GM21360 (cell line): ENCODE data around the gene TBX21.

Experiments used
- ATAC-seq: cut with Tn5 transposase; IDR thresholded peaks from one replicate; pipeline ENCODE4 v1.9.1; 2021; ENCODE audit warnings: mild to moderate bottlenecking, moderate library complexity; ENCODE audit not compliant: unreplicated experiment

The TBX21 gene, protein sequence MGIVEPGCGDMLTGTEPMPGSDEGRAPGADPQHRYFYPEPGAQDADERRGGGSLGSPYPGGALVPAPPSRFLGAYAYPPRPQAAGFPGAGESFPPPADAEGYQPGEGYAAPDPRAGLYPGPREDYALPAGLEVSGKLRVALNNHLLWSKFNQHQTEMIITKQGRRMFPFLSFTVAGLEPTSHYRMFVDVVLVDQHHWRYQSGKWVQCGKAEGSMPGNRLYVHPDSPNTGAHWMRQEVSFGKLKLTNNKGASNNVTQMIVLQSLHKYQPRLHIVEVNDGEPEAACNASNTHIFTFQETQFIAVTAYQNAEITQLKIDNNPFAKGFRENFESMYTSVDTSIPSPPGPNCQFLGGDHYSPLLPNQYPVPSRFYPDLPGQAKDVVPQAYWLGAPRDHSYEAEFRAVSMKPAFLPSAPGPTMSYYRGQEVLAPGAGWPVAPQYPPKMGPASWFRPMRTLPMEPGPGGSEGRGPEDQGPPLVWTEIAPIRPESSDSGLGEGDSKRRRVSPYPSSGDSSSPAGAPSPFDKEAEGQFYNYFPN

DNA sequence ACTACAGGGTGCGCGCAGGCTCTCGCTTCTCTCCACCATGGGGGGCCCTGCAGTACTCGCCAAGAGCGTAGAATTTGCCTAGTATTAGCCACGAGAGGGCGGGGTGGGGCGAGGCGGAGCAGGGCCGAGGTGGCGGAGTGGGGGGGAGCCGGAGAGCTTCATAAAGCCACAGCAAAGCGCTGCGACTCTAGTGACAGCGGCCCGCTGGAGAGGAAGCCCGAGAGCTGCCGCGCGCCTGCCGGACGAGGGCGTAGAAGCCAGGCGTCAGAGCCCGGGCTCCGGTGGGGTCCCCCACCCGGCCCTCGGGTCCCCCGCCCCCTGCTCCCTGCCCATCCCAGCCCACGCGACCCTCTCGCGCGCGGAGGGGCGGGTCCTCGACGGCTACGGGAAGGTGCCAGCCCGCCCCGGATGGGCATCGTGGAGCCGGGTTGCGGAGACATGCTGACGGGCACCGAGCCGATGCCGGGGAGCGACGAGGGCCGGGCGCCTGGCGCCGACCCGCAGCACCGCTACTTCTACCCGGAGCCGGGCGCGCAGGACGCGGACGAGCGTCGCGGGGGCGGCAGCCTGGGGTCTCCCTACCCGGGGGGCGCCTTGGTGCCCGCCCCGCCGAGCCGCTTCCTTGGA is at the start of gene TBX21:
TBX21 (plus strand) TSS at position 190 of the 627 bp plus-strand sequence; CDS start at position 409, 219 bp downstream.
- ATAC-seq, result peak; percentile 40

DNA sequence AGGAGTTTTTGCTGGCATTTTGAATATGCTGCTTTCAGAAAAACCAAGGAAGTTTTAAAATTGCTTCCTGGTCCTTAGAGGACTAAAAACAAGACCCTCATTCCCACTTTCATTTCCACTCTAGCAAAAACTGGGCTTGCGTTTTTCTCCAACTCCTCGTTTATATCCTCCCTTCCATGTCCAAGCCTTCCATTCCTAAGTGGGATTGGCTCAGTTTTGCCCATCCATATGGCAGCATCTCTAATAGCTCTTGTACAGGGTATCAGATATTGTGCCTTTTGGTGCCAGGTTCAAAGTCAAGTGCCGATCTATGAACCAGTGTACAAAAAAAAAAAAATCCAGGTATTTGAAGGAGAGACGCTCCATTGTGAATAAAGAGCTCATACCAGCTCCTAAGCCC is 49.0 kb upstream of the TBX21 start:
- no peak for ATAC-seq

GRCh38 chr17:47684535-47685193 is 48.4 kb upstream of the TBX21 start:
- ATAC-seq, result no peak

GRCh38 chr17:47685556-47686275 is 47.3 kb upstream of the TBX21 start:
- ATAC-seq, result no peak

DNA sequence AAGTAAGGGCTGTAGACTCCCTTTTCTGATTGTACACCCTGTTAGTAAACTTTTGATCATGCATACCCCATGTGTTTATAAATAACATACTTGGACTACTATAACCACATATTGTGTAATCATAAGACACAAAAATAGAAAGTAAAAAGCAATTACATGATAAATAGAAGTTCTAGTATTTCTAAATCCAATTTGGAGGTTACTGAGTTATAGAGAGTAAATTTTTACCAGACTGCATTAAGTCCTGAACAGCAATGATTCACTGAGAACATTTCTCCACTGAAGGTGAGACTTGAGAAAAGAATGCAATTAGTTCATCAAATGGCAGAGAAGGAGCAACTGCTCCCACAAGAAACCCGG is 46.8 kb upstream of the TBX21 start:
- no peak for ATAC-seq

- no peak for ATAC-seq
Observed at GRCh38 chr17:47686664-47687327, 46.2 kb upstream of the TBX21 start.

GRCh38 chr17:47687328-47687690 is 45.7 kb upstream of the TBX21 start:
- no peak for ATAC-seq

GRCh38 chr17:47687748-47688147 is 45.3 kb upstream of the TBX21 start:
- ATAC-seq, result no peak

- ATAC-seq, result no peak
Observed at GRCh38 chr17:47690121-47690520, 42.9 kb upstream of the TBX21 start.

DNA sequence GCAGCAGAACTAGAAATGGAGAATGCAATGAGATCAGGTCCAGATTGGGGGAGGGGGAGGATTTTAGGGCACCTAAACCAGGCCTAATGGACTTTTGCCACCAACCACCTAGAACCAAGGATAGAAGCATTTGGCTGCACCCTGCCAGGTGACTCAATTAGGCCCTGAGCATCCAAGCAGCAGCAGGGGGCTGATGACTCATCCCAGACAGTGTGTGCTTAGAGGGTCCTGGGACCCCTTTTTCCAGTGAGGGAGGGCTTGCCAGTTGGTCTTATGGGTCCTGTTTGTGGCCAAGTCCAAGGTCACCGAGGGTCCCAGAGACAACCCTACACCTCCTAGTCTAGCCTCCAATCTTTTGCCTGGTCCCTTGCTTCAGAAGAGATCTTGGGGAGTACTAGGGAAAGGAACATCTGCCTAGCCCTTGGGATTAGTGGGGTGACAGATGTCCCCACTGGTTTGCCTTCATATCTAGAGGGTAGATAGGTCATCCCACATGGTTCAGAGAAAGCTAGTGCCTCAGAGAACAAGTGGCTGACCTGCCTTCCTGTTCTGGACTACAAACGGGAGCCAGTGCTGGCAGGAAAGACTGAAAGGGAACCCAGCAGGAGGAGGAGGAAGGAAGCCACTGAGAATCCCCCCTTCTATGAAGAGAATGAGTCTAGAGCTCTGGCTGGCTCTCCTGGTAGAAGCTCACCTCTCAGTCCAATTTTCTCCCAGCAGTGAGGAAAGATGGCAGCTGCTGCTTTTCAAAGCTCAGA is 40.7 kb upstream of the TBX21 start:
- ATAC-seq, result no peak

- ATAC-seq, result no peak
Observed at GRCh38 chr17:47692895-47693730, 39.9 kb upstream of the TBX21 start.

GRCh38 chr17:47693731-47694580 is 39.1 kb upstream of the TBX21 start, which contains the start of gene TBKBP1:
Gene TBKBP1 (plus strand): TSS chr17:47694161. CDS start chr17:47696113, 1,952 bp downstream.
- ATAC-seq, result no peak

GRCh38 chr17:47694581-47695428 is 38.2 kb upstream of the TBX21 start:
- ATAC-seq, result no peak

DNA sequence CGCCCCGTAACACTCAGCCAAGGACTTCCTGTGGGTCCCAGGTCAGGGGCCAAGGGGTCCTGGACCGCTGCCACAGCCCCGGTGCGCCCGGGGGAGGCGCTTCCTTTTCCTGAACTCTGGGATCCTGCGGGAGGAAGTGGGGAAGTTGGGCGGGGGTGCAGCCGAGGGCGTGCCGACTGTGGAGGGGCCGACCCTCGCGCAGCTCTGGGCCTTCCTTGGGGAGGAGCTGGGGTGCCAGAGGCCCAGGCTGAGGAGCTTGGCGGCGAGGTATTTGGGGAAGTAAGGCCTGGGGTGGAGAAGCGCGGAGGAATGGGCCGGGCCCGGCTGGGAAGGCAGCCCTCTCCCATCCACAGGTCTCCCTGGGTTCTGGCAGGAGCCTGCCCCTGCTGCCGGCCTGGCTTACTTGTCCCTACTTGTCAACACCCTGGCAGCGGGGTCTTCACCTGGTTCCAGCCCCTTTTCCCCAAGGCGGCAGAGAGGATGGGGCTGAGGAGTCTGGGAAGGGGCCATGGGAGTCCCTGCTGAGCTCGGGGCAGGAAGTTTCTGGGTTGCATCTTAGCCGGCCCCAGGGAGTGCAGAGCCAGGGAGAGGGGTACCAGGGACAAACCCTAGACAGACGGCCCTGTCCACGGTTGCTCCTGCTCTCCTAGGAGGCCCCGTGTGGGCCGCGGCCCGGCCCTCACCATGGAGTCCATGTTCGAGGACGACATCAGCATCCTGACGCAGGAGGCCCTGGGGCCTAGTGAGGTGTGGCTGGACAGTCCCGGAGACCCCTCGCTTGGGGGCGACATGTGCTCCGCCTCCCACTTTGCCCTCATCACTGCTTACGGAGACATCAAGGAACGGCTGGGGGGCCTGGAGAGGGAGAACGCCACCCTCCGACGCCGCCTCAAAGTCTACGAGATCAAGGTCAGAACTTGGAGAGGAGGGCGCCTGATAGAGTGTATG is 37.3 kb upstream of the TBX21 start:
- no peak for ATAC-seq

- ATAC-seq, result no peak
Observed at GRCh38 chr17:47696717-47697642, 36.1 kb upstream of the TBX21 start.
